Amygdala (tissue), 56 donors: ENCODE data around the gene ATP6V0E2.
"Not testable (repeated sequence)": the region's sequence is repeated elsewhere in the genome, so short reads cannot be mapped to it uniquely, and the experiment has no call there.

Source experiments
- DNase-seq, 56 donors: peaks; one replicate each; lab custom pipeline; 2025; lab: John Stamatoyannopoulos, UW

Gene ATP6V0E2

DNA sequence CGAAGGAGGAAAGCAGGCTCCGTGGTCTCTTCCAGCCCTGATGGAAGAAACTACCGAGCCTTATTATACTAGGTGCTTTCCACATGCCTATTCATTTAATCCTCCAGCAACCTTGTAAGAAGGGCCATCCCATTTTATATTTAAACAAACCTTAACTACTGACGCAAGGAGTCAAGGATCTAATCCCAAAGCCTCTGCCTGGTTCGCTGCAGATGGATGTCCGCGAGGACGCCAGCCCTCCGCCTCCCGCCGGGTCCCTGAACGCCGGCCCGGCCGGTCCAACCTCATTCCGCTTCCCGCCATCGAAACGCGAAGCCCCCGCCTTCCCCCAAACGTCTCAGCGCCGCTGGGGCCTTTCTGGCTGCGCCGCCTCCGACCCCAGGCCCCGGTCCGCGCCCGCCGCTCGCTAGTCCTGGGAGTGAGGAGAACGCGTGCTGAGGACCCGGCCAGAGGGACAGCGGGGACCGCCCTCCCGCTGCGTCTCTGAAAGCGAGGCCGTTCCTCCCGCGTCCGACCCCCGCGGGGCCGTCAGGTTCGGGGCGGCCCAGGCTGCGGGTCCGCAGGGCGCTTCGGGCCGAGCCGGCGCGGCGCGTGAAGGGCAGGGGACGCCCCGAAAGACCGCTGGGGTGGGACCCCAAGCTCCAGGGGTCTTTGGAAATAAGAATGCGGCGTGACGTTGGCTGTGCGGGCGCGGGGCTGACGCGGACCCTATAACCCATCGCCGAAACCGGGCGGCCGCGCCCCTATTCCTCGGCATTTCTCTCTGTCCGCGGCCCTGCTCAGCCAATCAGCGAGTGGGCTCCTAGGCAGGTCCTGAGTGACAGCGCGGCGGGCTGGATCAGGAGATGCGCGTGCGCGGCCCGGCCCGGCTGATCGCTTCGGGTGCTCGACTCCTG, at the start of gene ATP6V0E2:
Gene ATP6V0E2, plus strand, starts transcription at position 896 of the 896 bp plus-strand sequence. CDS start 97 bp downstream, outside the sequence.
- DNase-seq = peak in 55 of 56 donors; percentile 74 to 98 (median 93)

DNA sequence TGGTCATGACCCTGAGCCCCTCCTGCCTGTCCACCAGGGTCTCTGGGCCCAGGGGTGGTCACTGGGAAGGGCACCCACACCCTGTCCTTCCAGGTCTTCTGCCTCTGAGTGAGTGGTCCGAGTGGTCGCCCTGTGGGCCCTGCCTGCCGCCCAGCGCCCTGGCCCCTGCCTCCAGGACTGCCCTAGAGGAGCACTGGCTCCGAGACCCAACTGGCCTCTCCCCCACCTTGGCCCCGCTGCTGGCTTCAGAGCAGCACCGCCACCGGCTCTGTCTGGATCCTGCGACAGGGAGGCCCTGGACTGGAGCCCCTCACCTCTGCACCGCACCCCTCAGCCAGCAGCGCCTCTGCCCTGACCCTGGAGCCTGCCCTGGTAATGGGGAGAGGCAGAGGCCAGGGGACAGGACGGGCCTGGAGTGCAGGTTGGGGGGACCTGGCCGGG, 49.4 kb upstream of the ATP6V0E2 start:
- DNase-seq = no peak

DNA sequence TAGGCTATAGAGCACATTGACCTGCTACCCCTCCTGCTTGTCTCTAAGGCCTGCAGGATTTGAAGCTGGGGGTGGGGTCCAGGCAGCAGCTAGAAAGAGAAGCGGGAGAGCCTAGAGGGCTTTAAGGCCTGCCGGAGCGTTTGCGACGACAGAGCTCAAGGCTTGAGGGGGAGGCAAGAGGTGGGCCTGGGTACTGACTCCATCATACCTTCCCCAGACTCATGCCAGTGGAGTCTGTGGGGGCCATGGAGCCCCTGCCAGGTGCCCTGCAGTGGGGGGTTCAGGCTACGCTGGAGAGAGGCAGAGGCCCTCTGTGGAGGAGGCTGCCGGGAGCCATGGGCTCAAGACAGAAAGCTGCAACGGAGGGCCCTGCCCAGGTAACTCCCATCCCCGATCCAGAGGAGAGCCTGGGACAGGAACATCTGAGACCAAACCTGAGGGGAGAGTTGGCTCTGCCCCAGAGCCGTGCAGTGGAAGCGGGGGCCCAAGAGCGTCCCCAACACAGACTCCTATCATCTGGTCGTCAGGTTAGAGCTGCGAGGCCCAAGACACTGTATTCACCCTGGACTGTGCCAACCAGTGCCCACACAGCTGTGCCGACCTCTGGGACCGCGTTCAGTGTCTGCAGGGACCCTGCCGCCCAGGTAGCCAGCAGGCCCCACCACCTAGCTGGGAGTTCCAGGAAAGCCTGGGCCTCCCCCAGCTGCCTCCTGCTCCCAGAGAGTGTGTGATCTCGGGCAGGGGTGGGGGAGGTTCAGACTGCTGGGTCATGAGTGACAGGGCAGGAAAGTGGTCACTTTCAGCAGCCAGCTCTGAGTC, 48.8 kb upstream of the ATP6V0E2 start:
- no peak for DNase-seq

DNA sequence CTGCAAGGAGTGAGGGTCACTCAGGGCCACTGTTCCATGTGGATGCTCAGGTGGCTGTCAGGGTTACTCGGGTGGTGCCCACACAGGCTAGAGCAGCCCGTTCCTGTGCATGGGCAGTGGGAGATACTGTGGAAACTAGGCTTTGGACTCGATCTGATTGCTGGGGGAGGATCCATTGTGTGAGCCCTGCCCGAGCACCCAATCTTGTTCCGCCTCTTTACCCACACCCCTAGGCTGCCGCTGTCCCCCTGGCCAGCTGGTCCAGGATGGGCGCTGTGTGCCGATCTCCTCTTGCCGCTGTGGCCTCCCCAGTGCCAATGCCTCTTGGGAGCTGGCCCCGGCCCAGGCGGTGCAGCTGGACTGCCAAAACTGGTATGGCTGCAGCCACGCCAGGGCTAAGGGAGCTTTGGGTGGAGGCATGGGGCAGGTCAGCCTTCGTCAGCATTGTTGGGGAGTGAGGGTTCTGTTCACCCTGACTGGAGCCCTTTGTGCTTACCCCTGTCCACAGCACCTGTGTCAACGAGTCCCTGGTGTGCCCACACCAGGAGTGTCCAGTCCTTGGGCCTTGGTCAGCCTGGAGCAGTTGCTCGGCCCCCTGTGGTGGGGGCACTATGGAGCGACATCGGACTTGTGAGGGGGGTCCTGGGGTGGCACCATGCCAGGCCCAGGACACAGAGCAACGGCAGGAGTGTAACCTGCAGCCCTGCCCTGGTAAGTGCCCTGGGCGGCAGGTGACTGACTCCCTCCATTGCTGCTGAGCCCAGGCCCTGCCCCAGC, 48.0 kb upstream of the ATP6V0E2 start:
- DNase-seq = no peak

DNA sequence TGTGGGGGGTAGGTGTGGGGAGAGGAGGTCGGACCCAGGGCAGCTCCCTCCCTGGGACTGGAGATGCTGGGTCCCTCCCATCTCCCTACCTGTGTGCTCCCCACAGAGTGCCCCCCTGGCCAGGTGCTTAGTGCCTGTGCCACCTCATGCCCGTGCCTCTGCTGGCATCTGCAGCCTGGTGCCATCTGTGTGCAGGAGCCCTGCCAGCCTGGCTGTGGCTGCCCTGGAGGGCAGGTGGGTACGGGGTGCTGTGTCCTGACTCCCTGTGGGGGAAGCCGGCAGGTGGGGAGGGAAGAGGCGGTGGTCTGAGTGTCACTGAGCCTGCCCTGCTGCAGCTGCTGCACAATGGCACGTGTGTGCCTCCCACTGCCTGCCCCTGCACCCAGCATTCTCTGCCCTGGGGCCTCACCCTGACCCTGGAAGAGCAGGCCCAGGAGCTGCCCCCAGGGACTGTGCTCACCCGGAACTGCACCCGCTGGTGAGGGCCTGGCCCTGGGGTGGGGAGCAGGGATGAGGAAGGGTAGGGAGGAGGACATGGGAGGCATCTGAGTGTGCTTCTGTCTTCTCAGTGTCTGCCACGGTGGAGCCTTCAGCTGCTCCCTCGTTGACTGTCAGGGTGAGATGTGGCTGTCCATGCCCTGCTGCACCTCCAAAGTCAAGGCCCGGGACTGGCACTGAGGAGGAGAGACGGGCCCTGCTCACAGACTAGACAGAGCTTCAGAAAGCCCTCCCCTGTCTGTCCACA, 47.3 kb upstream of the ATP6V0E2 start:
- DNase-seq = no peak

DNA sequence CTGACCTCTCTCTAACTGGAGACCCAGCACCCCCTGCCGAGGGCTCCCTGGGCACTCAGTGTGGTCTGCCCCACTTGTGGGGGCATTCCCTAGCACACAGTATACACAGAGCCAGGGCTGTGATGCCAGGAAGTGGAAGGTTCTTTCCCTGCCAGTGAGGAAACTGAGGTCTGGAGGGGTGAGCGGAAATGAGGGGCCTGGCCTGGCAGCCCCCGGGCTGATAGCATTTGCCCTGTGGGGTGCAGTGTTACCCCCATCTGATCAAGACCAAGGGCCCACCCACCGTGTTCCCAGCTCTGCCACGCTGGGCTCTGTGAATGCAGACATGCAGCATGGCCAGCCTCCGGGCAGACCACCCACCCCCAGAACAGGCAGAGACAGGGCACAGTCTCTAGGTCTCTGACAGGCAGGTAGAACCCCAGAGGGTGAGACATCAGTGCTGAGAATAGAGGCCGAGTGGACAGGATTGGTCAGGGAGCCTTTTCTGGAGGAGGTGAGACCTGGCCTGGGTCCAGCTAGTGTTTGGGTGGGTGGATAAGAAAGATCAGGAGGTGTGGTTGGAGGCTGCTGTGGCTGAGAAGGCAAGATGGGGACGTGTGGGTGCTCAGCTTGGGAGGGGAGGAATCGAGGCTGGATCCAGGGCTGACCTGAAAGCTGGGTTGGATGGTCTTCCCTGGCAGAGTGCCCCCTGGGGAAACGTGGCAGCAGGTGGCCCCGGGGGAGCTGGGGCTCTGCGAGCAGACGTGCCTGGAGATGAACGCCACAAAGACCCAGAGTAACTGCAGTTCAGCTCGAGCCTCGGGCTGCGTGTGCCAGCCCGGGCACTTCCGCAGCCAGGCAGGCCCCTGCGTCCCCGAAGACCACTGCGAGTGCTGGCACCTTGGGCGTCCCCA, 46.4 kb upstream of the ATP6V0E2 start:
- DNase-seq = no peak

DNA sequence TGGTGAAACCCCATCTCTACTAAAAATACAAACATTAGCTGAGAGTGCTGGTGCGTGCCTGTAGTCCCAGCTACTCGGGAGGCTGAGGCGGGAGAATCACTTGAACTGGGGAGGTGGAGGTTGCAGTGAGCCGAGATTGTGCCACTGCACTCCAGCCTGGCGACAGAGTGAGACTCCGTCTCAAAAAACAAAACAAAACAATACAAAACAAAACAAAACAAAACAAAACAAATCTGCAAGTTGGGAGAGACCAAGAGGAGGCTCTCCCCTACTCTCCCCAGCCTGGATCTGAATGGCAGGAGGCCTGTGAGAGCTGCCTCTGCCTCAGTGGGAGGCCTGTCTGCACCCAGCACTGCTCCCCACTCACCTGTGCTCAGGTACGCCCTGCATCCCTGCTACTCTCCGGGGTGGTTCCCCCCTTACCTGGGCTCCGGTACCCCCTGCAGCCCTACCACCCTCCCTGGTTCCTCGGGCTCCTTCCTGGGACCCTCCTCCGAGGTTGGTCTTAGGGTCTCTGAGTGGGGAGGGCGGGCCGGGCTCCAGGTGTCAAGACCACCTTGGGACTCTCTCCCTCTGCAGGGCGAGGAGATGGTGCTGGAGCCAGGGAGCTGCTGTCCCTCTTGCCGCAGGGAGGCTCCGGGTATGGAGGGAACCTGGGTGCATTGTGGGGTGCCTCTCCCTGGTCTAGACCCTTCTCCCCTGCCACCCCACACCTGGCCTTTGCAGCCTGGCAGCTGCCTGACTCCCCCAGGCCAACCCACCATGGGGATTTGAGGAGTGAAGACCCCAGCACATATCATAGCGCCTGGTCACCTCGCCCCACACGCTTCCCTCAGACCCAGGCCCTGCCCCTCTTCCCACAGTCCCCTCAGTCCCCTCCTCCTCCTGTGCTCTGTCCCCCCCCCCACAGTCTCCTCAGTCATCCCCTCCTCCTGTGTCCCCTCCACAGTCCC, 45.1 kb upstream of the ATP6V0E2 start:
- DNase-seq = no peak

DNA sequence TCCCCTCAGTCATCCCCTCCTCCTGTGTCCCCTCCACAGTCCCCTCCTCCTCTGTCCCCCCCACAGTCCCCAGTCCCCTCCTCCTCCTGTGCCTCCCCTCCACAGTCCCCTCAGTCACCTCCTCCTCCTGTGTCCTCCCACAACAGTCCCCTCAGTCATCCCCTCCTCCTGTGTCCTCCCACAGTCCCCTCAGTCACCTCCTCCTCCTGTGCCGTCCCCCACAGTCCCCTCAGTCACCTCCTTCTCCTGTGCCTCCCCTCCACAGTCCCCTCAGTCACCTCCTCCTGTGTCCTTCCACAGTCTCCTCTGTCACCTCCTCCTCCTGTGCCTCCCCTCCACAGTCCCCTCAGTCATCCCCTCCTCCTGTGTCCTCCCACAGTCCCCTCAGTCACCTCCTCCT, 43.2 kb upstream of the ATP6V0E2 start:
- DNase-seq = not testable (repeated sequence)

DNA sequence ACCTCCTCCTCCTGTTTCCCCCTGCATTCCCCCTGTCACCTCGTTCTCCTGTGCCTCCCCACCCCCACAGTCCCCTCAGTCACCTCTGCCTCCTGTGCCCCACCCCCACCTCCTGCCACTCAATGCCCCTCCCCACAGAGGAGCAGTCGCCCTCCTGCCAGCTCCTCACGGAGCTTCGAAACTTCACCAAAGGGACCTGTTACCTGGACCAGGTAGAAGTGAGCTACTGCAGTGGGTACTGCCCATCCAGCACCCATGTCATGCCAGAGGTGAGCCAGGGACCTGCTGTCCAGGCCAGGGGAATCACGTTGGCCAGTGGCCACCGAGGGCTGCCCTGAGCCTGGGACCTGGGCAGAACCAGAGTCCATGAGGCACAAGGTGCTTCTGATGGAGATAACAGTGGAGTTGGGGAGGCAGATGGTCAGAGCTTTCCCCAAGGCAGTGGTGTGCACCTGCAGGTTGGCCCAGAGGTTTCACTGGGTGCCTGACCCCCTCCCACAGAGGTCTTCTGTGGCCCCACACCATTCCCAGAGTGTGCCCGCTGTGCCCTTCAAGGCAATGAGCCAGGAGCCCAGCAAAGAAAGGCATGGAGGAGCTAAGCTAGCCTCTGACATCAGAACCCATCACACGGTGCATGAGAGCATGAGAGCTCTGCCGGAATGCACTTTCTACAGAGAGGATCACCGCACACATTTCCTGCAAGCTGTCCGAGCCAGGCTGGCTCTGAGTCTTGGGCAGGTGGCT, 42.6 kb upstream of the ATP6V0E2 start:
- DNase-seq = no peak

DNA sequence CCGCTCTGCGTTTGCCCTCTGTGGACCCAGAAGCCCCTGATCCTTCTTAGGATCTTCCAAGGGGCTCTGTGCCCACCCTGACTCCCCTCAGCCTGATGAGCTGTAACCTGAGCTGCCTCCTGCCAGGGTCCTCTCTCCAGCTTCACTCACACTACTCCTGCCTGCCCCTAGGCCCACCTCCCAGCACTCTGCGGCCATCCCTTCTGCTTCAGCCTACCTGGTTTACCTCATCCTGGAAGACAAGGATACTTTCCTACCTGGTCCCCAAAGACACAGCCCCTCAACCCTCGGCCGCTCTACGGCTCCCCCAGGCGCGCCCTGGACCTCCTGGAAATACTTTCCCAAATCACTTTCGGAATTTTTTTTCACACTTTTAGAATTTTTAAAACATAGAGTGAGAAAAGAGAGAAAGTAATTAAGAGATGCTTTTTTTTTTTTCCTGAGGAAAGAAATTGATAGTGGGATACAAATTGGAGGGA, 42.0 kb upstream of the ATP6V0E2 start:
- DNase-seq = no peak

DNA sequence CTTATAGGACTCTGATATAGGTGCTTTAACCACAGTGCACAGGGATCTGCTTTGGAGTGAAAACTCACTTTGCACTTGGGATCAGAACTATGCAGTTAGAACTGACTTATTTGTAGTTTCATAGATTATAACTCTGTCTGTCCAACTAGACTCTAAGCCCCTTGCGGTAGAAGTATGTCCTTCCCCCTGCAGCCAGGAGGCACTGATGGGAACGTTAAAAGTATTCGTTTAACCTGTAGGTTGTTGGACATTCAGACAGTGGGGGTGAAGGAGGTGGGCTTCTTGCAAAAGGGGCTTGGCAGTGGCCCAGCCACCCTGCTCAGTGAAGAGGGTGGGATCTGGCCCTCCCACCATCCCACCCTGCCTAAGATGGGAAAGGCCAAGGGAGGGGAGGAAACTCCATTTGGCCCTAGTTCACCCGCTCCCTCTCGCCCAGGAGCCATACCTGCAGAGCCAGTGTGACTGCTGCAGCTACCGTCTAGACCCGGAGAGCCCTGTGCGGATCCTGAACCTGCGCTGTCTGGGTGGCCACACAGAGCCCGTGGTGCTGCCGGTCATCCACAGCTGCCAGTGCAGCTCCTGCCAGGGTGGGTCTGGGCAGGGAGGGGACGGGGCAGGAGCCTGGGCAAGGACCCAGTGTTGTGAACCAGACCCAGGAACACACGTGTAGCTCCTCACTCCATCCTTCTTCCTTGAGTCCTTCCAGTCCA, 41.3 kb upstream of the ATP6V0E2 start:
- no peak for DNase-seq

DNA sequence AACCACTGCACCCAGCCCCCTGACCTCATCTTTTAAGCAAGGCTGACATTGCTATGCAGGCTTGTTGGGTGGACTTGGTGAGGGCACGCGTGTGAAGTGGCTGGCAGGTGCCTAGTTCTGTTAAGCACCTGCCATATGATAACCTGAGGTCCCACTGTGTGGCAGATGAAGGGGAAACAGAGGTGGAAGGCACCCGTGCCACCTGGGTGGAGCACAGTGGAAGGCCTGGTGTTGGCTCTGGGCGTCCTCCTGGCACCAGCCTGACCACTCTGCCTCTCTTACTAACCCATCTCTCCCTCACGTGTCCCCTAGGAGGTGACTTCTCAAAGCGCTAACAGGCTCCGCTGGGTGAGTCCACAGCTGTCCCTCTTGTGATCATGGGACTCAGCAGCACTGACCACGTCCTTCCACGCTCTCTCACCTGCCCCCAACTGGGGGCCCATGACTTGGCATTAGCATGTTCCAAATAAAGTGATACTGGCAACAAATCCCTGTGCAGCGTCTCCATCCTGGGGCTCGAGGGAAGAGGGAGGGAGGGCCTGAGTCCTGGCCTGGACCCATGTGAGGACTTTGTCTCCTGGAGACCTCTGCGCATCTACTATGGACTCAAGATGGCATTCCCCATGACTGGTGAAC, 40.2 kb upstream of the ATP6V0E2 start:
- DNase-seq = no peak

DNA sequence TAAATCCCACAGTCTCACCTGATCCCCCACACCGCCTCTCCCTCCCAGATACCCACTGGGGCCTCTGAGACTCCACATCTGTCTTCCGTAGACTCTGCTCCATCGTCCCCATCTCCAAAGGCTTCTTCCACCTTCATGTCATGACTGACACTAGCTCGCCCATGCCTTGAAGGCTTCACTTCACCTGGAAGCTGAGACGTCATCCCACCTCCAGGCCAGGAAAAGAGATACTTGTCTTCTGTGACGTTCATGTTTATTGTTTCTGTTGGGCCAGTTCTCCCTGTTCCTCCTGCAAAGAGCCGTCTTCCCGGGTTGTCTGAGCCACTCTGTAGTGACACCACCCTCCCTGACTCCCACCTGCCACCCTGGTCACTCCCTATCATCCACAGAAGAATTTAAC, 39.2 kb upstream of the ATP6V0E2 start:
- DNase-seq = no peak

DNA sequence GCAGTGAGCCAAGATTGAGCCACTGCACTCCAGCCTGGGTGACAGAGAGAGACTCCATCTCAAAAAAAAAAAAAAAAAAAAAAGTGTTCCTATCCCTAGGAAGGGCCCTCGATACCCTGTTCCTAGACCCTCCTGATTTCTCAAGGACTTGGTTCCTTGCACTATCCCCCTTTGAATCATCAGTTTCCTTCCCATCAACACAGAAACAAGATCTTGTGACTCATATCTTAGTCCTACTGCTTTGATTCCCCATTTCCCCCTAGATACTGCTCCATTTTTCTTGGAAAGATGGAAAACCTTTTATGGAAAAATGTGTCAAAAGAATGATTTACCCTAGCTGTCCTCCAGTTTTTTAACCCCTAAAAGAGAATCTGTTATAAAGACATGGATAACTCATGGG, 37.3 kb upstream of the ATP6V0E2 start:
- no peak for DNase-seq

DNA sequence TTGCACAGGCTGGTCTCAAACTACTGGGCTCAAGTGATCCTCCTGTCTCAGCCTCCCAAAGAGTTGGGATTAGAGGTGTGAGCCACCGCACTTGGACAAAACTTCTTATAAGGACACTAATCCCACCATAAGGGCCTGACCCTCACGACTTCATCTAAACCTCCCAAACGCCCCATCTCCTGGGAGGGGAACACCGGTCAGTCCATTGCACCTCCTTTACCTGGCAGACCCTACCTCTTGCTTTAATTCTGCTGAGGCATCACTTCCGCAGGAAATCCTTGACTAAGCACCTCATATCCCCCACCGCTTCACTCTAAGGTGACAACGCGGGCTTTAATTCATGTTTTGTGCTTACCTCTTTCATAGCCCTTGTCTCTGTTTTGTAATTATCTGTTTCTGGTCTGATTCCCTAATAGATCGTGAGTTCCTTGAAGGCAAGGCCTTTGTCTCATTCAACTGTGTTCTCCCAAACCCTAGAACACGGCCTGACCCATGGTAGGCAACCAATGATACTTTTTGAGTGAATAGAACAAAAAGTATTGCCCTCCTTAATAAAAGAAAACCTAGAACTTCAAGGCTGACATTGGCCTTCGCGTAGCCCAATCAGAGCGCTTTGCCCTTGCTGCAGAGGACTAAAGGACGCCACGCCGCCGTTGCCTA, 36.1 kb upstream of the ATP6V0E2 start:
- DNase-seq = no peak
